OCI-LY1 (cell line): ENCODE measurements around the gene GLMP.

ENCODE experiments used
- EZH2 ChIP-seq: fragments of 200-600 bp; sonication (generic), shearing (Covaris generic); IDR thresholded peaks from 2 replicates; pipeline ENCODE4 v1.8.0; 2017; ENCODE audit warnings: borderline replicate concordance, mixed run types, mild to moderate bottlenecking, antibody characterized with exemption, low read length, moderate library complexity, mixed read lengths
- TF ChIP-seq, protein P1 (sequence below): fragments of 200-600 bp; sonication (generic), shearing (Covaris generic); IDR thresholded peaks from 2 replicates; pipeline ENCODE4 v1.5.1; 2017; ENCODE audit warnings: mild to moderate bottlenecking, antibody characterized with exemption, low read length, moderate library complexity, mixed read lengths

DNA sequence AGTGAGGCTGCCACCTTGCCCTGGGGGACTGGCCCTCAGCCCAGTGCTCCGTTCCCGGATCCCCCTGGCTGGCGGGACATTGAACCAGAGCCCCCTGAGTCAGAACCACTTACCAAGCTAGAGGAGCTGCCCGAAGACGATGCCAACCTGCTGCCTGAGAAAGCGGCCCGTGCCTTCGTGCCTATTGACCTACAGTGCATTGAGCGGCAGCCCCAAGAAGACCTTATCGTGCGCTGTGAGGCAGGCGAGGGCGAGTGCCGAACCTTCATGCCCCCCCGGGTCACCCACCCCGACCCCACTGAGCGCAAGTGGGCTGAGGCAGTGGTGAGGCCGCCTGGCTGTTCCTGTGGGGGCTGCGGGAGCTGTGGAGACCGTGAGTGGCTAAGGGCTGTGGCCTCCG is 10.0 kb downstream of the GLMP start:
- TF ChIP-seq, protein P1, sequence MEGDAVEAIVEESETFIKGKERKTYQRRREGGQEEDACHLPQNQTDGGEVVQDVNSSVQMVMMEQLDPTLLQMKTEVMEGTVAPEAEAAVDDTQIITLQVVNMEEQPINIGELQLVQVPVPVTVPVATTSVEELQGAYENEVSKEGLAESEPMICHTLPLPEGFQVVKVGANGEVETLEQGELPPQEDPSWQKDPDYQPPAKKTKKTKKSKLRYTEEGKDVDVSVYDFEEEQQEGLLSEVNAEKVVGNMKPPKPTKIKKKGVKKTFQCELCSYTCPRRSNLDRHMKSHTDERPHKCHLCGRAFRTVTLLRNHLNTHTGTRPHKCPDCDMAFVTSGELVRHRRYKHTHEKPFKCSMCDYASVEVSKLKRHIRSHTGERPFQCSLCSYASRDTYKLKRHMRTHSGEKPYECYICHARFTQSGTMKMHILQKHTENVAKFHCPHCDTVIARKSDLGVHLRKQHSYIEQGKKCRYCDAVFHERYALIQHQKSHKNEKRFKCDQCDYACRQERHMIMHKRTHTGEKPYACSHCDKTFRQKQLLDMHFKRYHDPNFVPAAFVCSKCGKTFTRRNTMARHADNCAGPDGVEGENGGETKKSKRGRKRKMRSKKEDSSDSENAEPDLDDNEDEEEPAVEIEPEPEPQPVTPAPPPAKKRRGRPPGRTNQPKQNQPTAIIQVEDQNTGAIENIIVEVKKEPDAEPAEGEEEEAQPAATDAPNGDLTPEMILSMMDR, result no peak
- TF ChIP-seq EZH2, result no peak
